MG63 (cell line): Measurements from ENCODE around the gene SLC26A2. TPM values are rescaled to one million over a fixed set of nuclear protein-coding genes. Genes with fewer than 3 reads are reported as not detected.
A peak's percentile ranks its signal among the peaks of the same experiment; 100 is the strongest.

ENCODE experiments used
- DNase-seq: peaks from one replicate; pipeline ENCODE4 v3.0.0-alpha.2; 2020
- H3K27me3 ChIP-seq: fragments of 250-450 bp; sonication (Bioruptor Pico); 2 replicates; pipeline ENCODE4 v1.5.1; 2020; ENCODE audit warnings: mild to moderate bottlenecking, moderate library complexity
- H3K36me3 ChIP-seq: fragments of 250-450 bp; sonication (Bioruptor Pico); 2 replicates; pipeline ENCODE4 v1.5.1; 2020; ENCODE audit warnings: mild to moderate bottlenecking, moderate library complexity
- H3K4me3 ChIP-seq: fragments of 250-450 bp; sonication (Bioruptor Pico); 2 replicates; pipeline ENCODE4 v1.5.1; 2020; ENCODE audit warnings: mild to moderate bottlenecking, moderate library complexity
- H3K9me3 ChIP-seq: fragments of 250-450 bp; sonication (Bioruptor Pico); 2 replicates; pipeline ENCODE4 v1.5.1; 2020; ENCODE audit warnings: mild to moderate bottlenecking, moderate library complexity
- total RNA-seq: library from RNA; depleted of rRNA; stranded (reverse); fragments of >200 nt; shearing (Covaris generic); gene quantifications from 2 replicates; pipeline ENCODE4 v1.2.3, GENCODE V29; 2014; ENCODE audit warnings: low replicate concordance; rRNA removed

SLC26A2 gene
- total RNA-seq, 1 experiment from 2014 or later, result 8.7 TPM

GRCh38 chr5:150035139-150035895, 74.8 kb downstream of the SLC26A2 start:
- no peak for DNase-seq
- Histone ChIP-seq H3K36me3 (peaks cover 90% of the 10 kb centered on the region), H3K4me3 (no peak overlapping the region), H3K27me3 (no peaks in the 10 kb centered on the region), H3K9me3 (no peaks in the 10 kb centered on the region)

DNA sequence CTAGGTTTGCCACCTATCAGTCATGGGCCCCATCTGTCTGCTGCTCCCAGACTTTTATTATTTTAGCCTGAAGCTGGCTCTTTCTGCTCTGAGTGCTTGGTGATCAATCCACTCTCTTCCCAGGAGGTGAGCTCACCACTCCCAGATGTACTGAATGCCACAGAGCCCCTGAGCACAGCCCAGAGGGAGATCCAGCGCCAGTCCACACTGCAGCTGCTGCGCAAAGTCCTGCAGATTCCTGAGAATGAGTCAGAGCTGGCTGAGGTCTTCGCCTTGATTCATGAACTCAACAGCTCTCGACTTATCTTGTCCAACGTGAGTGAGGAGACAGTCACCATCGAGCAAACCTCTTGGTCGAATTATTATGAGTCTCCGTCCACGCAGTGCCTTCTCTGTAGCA, 76.0 kb downstream of the SLC26A2 start:
- Histone ChIP-seq H3K27me3 (no peaks in the 10 kb centered on the region), H3K9me3 (no peaks in the 10 kb centered on the region), H3K4me3 (no peak overlapping the region), H3K36me3 (peaks cover 90% of the 10 kb centered on the region)
- peak; percentile 99 for DNase-seq

Other genes with a start within 250 kb of the SLC26A2 start
- 0.59 and 1.2 TPM in 2 replicates for gene PPARGC1B, start 230.4 kb upstream of the SLC26A2 start, total RNA-seq
- gene PDE6A, start 16.0 kb upstream of the SLC26A2 start, total RNA-seq, result not detected in 2 replicates
- gene TIGD6, start 39.9 kb downstream of the SLC26A2 start, total RNA-seq, result 4.9 and 6.6 TPM in 2 replicates
- 28.9 and 38.2 TPM in 2 replicates for gene HMGXB3, start 40.0 kb downstream of the SLC26A2 start, total RNA-seq
- 0.26 TPM in 1 of 2 replicates, not detected in the other for gene CSF1R, start 125.8 kb downstream of the SLC26A2 start, total RNA-seq
- 6.1 and 10.4 TPM in 2 replicates for gene PDGFRB, start 195.1 kb downstream of the SLC26A2 start, total RNA-seq
- gene CDX1, start 206.0 kb downstream of the SLC26A2 start, total RNA-seq, result 0.07 TPM in 1 of 2 replicates, not detected in the other
- not detected in 2 replicates for gene SLC6A7, start 229.3 kb downstream of the SLC26A2 start, total RNA-seq